ENCODE measurements around the gene MIS12. TPM values are rescaled to one million over a fixed set of nuclear protein-coding genes. Genes with fewer than 3 reads are reported as not detected.
A peak's percentile ranks its signal among the peaks of the same experiment; 100 is the strongest.

The MIS12 gene
- total and polyA plus RNA-seq, 2 of the 13 experiments (the other 11 are each of a cell fraction or from before 2014, with no cell fraction given) = 13.4 to 28.0 TPM

- TF ChIP-seq ZNF3 (CRISPR knock-in tag; IDR thresholded peaks at IDR 0.05) (no peak), MNT (IDR thresholded peaks at IDR 0.05) (no peak), HDAC6 (IDR thresholded peaks at IDR 0.05; ENCODE audit: low read depth, low read length) (no peak), ZNF609 (CRISPR knock-in tag; IDR thresholded peaks at IDR 0.05; ENCODE audit: borderline replicate concordance) (no peak), ZBTB8A (CRISPR knock-in tag; IDR thresholded peaks at IDR 0.05; ENCODE audit: borderline replicate concordance, low read depth) (no peak), ZNF234 (CRISPR knock-in tag; conservative IDR thresholded peaks at IDR 0.05) (no peak), RXRA (CRISPR knock-in tag; IDR thresholded peaks at IDR 0.05) (0 out of 2 replicates have a peak, but pooled peaks have one; percentile 13), ZGPAT (CRISPR knock-in tag; IDR thresholded peaks at IDR 0.05) (peak; percentile 40; the same call in 1 of the 2 replicates), ZBTB34 (CRISPR knock-in tag; IDR thresholded peaks at IDR 0.05) (no peak), DBP (CRISPR knock-in tag; IDR thresholded peaks at IDR 0.05; ENCODE audit: not compliant biosample characterization) (no peak), NCOA1 (CRISPR knock-in tag; IDR thresholded peaks at IDR 0.05) (no peak), ZNF639 (CRISPR knock-in tag; conservative IDR thresholded peaks at IDR 0.05) (no peak), ZNF276 (CRISPR knock-in tag; IDR thresholded peaks at IDR 0.05; ENCODE audit: low read depth) (no peak), ZNF484 (CRISPR knock-in tag; IDR thresholded peaks at IDR 0.05; ENCODE audit: borderline replicate concordance, low read depth) (no peak)
These were observed 14.4 kb downstream of the MIS12 start (continued) for GRCh38 chr17:5500589-5501391.

Data from HepG2 (cell line).